ENCODE results near the gene HS3ST6. TPM values are rescaled to one million over a fixed set of nuclear protein-coding genes. Genes with fewer than 3 reads are reported as not detected.

The HS3ST6 gene
- total RNA-seq, 1 experiment from 2014 or later = not detected

GRCh38 chr16:1911467-1912214 lies 6.6 kb downstream of the HS3ST6 start:
- Histone ChIP-seq H3K4me3 (replicated peaks in 1 of 2; ENCODE audit: low read depth in 1 of 2, low read length in 2 of 2) (no peak overlapping the region), H2AFZ (ENCODE audit: low read depth, low read length, poor library complexity, severe bottlenecking) (no peak overlapping the region), H3K4me2 (ENCODE audit: low read length) (no peak overlapping the region), H4K20me1 (ENCODE audit: insufficient read depth) (no peaks in the 10 kb centered on the region), H3K36me3 (ENCODE audit: control insufficient read depth in 1 of 2, insufficient read depth in 2 of 2, low read length in 2 of 2) (no peaks in the 10 kb centered on the region), H3K4me1 (ENCODE audit: control insufficient read depth in 1 of 2, insufficient read depth in 2 of 2, low read length in 2 of 2) (peaks cover 17 to 19% of the 10 kb centered on the region in 2 experiments), H3K9me3 (ENCODE audit: control insufficient read depth in 1 of 2, insufficient read depth in 1 of 2, low read depth in 1 of 2, low read length in 2 of 2) (no peaks in the 10 kb centered on the region), H3K9me2 (ENCODE audit: insufficient read depth) (no peaks in the 10 kb centered on the region), H3K79me2 (ENCODE audit: insufficient read depth, low read length) (no peaks in the 10 kb centered on the region), H3K9ac (ENCODE audit: low read length) (no peak overlapping the region), H3K27me3 (ENCODE audit: insufficient read depth, low read length) (no peaks in the 10 kb centered on the region), H3K27ac (ENCODE audit: low read depth, low read length) (no peak overlapping the region; the same call in 1 of the 2 replicates)
- intact Hi-C loops (cut with micrococcal nuclease) = no loop called here
- ATAC-seq (no peak), DNase-seq (ENCODE audit: low read depth, low spot score) (no peak)
- POLR2A ChIA-PET = interaction anchor here (1.1 to 1.2 kb wide), 2 partner anchors 9 to 53 kb away, joined by 3 read pairs; partner anchors contain the start of gene RPS2
- RAD21 ChIA-PET (ENCODE audit: low non-redundant PET in 1 of 2, low total read pairs in 2 of 2, uncharacterized antibody in 2 of 2, unreplicated experiment in 2 of 2) = no interaction called here
- BruUV-seq (replicated peaks) = no TSS peak
- CTCF ChIA-PET = no interaction called here
- TF ChIP-seq ELF1 (IDR thresholded peaks at IDR 0.05; ENCODE audit: borderline replicate concordance, low read depth) (no peak), EGR1 (IDR thresholded peaks at IDR 0.05; ENCODE audit: low read depth) (no peak), JUND (IDR thresholded peaks at IDR 0.05) (no peak), ZBTB33 (IDR thresholded peaks at IDR 0.05; ENCODE audit: extremely low read depth, insufficient replicate concordance, low read length) (no peak), SIN3A (IDR thresholded peaks at IDR 0.05; ENCODE audit: low read depth) (no peak), REST (IDR thresholded peaks at IDR 0.05; ENCODE audit: low read depth) (no peak), CBX3 (IDR thresholded peaks at IDR 0.05; ENCODE audit: low read depth) (no peak), EZH2phosphoT487 (IDR thresholded peaks at IDR 0.05; ENCODE audit: borderline replicate concordance) (no peak), MAX (IDR thresholded peaks at IDR 0.05) (no peak), TCF7L2 (IDR thresholded peaks at IDR 0.05; ENCODE audit: borderline replicate concordance, extremely low read depth, insufficient read depth, insufficient read length) (no peak), FOSL1 (IDR thresholded peaks at IDR 0.05; ENCODE audit: low read depth) (no peak), SP1 (IDR thresholded peaks at IDR 0.05; ENCODE audit: low read depth) (no peak), ZFX (IDR thresholded peaks at IDR 0.05) (no peak), SRF (IDR thresholded peaks at IDR 0.05; ENCODE audit: low read depth) (no peak), RAD21 (IDR thresholded peaks at IDR 0.05; ENCODE audit: low read depth) (no peak), EZH2 (IDR thresholded peaks at IDR 0.05) (no peak), ZNF274 (IDR thresholded peaks at IDR 0.05; ENCODE audit: low read depth, low read length) (no peak), POLR2A (IDR thresholded peaks at IDR 0.05; ENCODE audit: borderline replicate concordance, extremely low read depth, insufficient read depth, insufficient read length) (no peak), CEBPB (IDR thresholded peaks at IDR 0.05; ENCODE audit: low read depth) (no peak)
- TF ChIP-seq, protein P1, sequence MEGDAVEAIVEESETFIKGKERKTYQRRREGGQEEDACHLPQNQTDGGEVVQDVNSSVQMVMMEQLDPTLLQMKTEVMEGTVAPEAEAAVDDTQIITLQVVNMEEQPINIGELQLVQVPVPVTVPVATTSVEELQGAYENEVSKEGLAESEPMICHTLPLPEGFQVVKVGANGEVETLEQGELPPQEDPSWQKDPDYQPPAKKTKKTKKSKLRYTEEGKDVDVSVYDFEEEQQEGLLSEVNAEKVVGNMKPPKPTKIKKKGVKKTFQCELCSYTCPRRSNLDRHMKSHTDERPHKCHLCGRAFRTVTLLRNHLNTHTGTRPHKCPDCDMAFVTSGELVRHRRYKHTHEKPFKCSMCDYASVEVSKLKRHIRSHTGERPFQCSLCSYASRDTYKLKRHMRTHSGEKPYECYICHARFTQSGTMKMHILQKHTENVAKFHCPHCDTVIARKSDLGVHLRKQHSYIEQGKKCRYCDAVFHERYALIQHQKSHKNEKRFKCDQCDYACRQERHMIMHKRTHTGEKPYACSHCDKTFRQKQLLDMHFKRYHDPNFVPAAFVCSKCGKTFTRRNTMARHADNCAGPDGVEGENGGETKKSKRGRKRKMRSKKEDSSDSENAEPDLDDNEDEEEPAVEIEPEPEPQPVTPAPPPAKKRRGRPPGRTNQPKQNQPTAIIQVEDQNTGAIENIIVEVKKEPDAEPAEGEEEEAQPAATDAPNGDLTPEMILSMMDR (IDR thresholded peaks at IDR 0.05 in 2 of 3, conservative IDR thresholded peaks at IDR 0.05 in 1 of 3; ENCODE audit: borderline replicate concordance in 1 of 3, insufficient read depth in 1 of 3, low read depth in 2 of 3, low read length in 2 of 3) = no peak
